MM.1S (cell line): ENCODE measurements around the gene SMO.

ENCODE experiments used
- DNase-seq: peaks from one replicate; pipeline ENCODE4 v3.0.0-alpha.2; 2015
- H2AFZ ChIP-seq: fragments of 300-600 bp; sonication (generic); 2 replicates; pipeline ENCODE4 v1.6.0; 2016; ENCODE audit warnings: antibody characterized with exemption, low read length
- H3F3A ChIP-seq: fragments of 300-600 bp; sonication (generic); 2 replicates; pipeline ENCODE4 v1.6.1; 2016; ENCODE audit warnings: mild to moderate bottlenecking, antibody characterized with exemption, low read length, moderate library complexity, mixed read lengths; ENCODE audit not compliant: insufficient read depth
- H3K27ac ChIP-seq: fragments of 300-600 bp; sonication (generic); 2 replicates; pipeline ENCODE4 v1.5.1; 2016; ENCODE audit warnings: mild to moderate bottlenecking, low read length
- H3K27me3 ChIP-seq: fragments of 300-600 bp; sonication (generic); replicated peaks from 2 replicates; pipeline ENCODE4 v1.6.0; 2016; ENCODE audit warnings: low read length; ENCODE audit not compliant: insufficient read depth
- H3K36me3 ChIP-seq: fragments of 300-600 bp; sonication (generic); replicated peaks from 2 replicates; pipeline ENCODE4 v1.6.1; 2016; ENCODE audit warnings: mild to moderate bottlenecking, low read length, mixed read lengths; ENCODE audit not compliant: insufficient read depth
- H3K4me1 ChIP-seq: fragments of 300-600 bp; sonication (generic); 2 replicates; pipeline ENCODE4 v1.6.1; 2016; ENCODE audit warnings: low read length, mixed read lengths
- H3K4me2 ChIP-seq: fragments of 300-600 bp; sonication (generic); 2 replicates; pipeline ENCODE4 v1.6.0; 2016; ENCODE audit warnings: low read depth, low read length
- H3K4me3 ChIP-seq: fragments of 300-600 bp; sonication (generic); 2 replicates; pipeline ENCODE4 v1.5.1; 2016; ENCODE audit warnings: low read length, mixed read lengths
- H3K79me2 ChIP-seq: fragments of 300-600 bp; sonication (generic); 2 replicates; pipeline ENCODE4 v1.6.1; 2016; ENCODE audit warnings: mixed run types, low read length, mixed read lengths
- H3K9ac ChIP-seq: fragments of 300-600 bp; sonication (generic); 2 replicates; pipeline ENCODE4 v1.6.1; 2016; ENCODE audit warnings: low read length, mixed read lengths
- H3K9me2 ChIP-seq: fragments of 300-600 bp; sonication (generic); replicated peaks from 2 replicates; pipeline ENCODE4 v1.6.1; 2016; ENCODE audit warnings: mild to moderate bottlenecking, low read length, mixed read lengths; ENCODE audit not compliant: insufficient read depth
- H3K9me3 ChIP-seq: fragments of 300-600 bp; sonication (generic); replicated peaks from 2 replicates; pipeline ENCODE4 v1.6.1; 2016; ENCODE audit warnings: mild to moderate bottlenecking, low read length, mixed read lengths; ENCODE audit not compliant: insufficient read depth
- H4K20me1 ChIP-seq: fragments of 300-600 bp; sonication (generic); 2 replicates; pipeline ENCODE4 v1.6.1; 2016; ENCODE audit warnings: mild to moderate bottlenecking, low read length, moderate library complexity, mixed read lengths; ENCODE audit not compliant: insufficient read depth
- EZH2 ChIP-seq: fragments of 300-600 bp; sonication (generic); optimal IDR thresholded peaks from 2 replicates; pipeline ENCODE3; 2017; ENCODE audit warnings: low read depth, mild to moderate bottlenecking, antibody characterized with exemption, low read length, mixed read lengths
- EZH2phosphoT487 ChIP-seq: fragments of 300-600 bp; sonication (generic); IDR thresholded peaks from 2 replicates; pipeline ENCODE4 v1.6.1; 2018; ENCODE audit warnings: antibody characterized with exemption, low read length
- TF ChIP-seq, protein P1 (sequence below): fragments of 300-600 bp; sonication (generic); IDR thresholded peaks from 2 replicates; pipeline ENCODE4 v1.5.1; 2016; ENCODE audit warnings: antibody characterized with exemption, low read length, mixed read lengths

SMO gene

DNA sequence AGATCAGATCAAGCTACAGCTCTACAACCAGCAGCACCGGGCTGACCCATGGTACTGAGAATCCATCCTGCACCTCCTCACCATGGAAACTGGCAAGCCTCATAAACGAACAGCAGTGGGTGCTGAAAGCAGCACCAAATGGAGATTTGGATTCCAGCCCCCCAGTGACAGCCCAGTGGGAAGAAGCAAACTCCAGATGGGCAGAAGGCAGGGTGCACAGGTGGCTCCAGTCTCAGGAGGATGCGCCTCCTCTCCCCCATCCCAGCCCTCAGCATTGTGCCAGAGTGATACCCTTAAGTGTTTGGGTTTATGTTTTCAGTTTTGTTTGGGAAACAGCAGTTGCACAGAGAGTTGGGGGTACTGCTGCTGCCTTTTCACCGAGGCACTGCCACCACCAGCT is 20.6 kb upstream of the SMO start:
- H3F3A ChIP-seq: no peaks in the 10 kb centered on the region

DNA sequence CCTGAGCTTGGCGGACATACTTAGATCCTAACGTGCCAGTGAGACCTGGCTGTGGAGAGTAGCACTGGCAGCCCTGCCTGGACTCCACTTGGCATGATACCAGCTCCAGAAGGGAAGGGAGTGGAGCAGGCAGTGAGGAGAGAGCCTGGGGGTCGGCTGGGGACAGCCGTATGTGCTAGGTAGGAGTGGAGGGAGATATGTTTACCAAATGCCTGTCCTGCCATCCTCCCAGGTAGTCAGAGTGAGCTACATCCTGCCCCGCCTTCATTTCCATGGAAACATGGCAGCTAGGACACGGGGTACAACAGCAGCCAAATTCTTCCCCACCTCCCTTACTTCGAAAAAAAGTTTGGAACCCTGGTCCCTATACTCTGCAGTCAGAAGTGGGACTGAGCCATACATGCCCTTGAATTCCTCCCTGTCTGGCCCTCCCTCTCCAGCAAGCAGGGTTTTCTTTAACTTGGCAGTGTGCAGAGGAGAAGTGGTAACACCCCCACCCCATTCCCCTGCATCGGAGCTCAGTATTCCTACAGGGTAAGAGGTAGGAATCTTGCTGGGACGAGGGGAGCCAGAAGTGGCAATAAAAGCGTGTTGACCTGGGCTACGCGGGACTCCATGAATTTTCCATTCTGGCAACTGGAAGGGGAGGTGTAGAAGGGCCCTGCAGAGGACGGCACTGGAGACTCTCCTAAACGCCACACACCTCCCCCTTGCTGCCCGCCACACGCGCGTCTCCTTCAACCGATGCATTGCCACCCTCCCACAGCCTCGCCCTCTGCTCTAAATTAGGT is 20.0 kb upstream of the SMO start:
- Histone ChIP-seq H3K36me3 (no peaks in the 10 kb centered on the region), H3K27me3 (no peaks in the 10 kb centered on the region), H3K27ac (no peak overlapping the region), H3K4me3 (no peak overlapping the region), H3K9me2 (no peaks in the 10 kb centered on the region), H3K9ac (no peak overlapping the region), H3F3A (no peaks in the 10 kb centered on the region), H3K9me3 (no peaks in the 10 kb centered on the region), H2AFZ (no peak overlapping the region), H3K4me1 (no peaks in the 10 kb centered on the region), H3K79me2 (no peaks in the 10 kb centered on the region), H4K20me1 (no peaks in the 10 kb centered on the region), H3K4me2 (no peak overlapping the region)
- DNase-seq: no peak
- TF ChIP-seq, protein P1, sequence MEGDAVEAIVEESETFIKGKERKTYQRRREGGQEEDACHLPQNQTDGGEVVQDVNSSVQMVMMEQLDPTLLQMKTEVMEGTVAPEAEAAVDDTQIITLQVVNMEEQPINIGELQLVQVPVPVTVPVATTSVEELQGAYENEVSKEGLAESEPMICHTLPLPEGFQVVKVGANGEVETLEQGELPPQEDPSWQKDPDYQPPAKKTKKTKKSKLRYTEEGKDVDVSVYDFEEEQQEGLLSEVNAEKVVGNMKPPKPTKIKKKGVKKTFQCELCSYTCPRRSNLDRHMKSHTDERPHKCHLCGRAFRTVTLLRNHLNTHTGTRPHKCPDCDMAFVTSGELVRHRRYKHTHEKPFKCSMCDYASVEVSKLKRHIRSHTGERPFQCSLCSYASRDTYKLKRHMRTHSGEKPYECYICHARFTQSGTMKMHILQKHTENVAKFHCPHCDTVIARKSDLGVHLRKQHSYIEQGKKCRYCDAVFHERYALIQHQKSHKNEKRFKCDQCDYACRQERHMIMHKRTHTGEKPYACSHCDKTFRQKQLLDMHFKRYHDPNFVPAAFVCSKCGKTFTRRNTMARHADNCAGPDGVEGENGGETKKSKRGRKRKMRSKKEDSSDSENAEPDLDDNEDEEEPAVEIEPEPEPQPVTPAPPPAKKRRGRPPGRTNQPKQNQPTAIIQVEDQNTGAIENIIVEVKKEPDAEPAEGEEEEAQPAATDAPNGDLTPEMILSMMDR: no peak
- no peak for TF ChIP-seq EZH2
- TF ChIP-seq EZH2phosphoT487: no peak

More for the DNA sequence above, 20.6 kb upstream of the SMO start:
- TF ChIP-seq, protein P1: no peak
- TF ChIP-seq EZH2phosphoT487: no peak
- Histone ChIP-seq H4K20me1 (no peaks in the 10 kb centered on the region), H3K9me2 (no peaks in the 10 kb centered on the region), H3K27me3 (no peaks in the 10 kb centered on the region), H2AFZ (no peak overlapping the region), H3K4me1 (no peaks in the 10 kb centered on the region), H3K9me3 (no peaks in the 10 kb centered on the region), H3K36me3 (no peaks in the 10 kb centered on the region), H3K79me2 (no peaks in the 10 kb centered on the region), H3K27ac (no peak overlapping the region), H3K4me3 (no peak overlapping the region), H3K9ac (no peak overlapping the region), H3K4me2 (no peak overlapping the region)
- no peak for DNase-seq

DNA sequence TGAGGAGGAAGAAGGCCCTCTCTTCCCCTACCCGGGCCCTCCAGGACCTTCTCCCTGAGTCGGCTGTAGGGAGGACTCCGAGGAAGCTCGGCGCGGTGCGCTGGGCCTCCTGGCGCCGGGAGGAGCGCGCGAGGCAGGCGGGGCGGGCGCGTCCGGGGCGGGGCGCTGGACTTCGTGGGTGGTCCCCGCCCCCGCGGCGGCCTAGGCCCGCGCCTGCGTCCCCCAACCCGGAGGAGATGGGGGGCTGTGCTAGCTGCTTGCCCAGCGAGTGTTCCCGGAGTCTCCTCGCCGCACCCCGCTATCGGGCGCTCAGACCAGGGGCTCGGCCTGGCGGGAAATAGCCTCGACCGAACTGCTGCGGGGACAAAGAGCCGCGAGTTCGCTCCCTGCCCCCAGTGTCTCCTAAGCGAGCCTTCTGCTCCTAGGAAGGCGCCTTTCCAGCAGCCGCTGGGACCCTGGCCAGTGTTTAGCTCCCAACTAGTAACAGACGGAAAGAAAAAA is 19.2 kb upstream of the SMO start:
- no peaks in the 10 kb centered on the region for H4K20me1 ChIP-seq
- H3K9ac ChIP-seq: peak overlapping the region; percentile 5; the same call in 1 of the 2 replicates
- peak overlapping the region; percentile 26; the same call in 1 of the 2 replicates for H3K4me3 ChIP-seq
- H3K36me3 ChIP-seq: no peaks in the 10 kb centered on the region
- DNase-seq: no peak
- no peak overlapping the region for H2AFZ ChIP-seq
- no peaks in the 10 kb centered on the region for H3K27me3 ChIP-seq
- H3K79me2 ChIP-seq: no peaks in the 10 kb centered on the region
- H3K4me1 ChIP-seq: no peaks in the 10 kb centered on the region
- H3K27ac ChIP-seq: no peak overlapping the region
- no peaks in the 10 kb centered on the region for H3K9me3 ChIP-seq
- H3K4me2 ChIP-seq: peak overlapping the region; percentile 30; the same call in 1 of the 2 replicates
- no peak for TF ChIP-seq EZH2
- TF ChIP-seq EZH2phosphoT487: no peak
- TF ChIP-seq, protein P1: no peak
- no peaks in the 10 kb centered on the region for H3K9me2 ChIP-seq
- no peaks in the 10 kb centered on the region for H3F3A ChIP-seq
